ENCODE results near the gene SPTBN5. TPM values are rescaled to one million over a fixed set of nuclear protein-coding genes. Genes with fewer than 3 reads are reported as not detected.
A peak's percentile ranks its signal among the peaks of the same experiment; 100 is the strongest.

The SPTBN5 gene
- total RNA-seq, 1 donor from 2014 or later: 2.9 TPM

GRCh38 chr15:41891946-41892345 is 1.9 kb downstream of the SPTBN5 start:
- H3K9me3 Mint-ChIP-seq (ENCODE audit: low read depth): no peaks in the 10 kb centered on the region
- no peak overlapping the region for H3K27ac Mint-ChIP-seq (ENCODE audit: unreplicated experiment)
- H3K36me3 Mint-ChIP-seq (ENCODE audit: low read depth): peaks cover 1% of the 10 kb centered on the region
- TF ChIP-seq, protein P1, sequence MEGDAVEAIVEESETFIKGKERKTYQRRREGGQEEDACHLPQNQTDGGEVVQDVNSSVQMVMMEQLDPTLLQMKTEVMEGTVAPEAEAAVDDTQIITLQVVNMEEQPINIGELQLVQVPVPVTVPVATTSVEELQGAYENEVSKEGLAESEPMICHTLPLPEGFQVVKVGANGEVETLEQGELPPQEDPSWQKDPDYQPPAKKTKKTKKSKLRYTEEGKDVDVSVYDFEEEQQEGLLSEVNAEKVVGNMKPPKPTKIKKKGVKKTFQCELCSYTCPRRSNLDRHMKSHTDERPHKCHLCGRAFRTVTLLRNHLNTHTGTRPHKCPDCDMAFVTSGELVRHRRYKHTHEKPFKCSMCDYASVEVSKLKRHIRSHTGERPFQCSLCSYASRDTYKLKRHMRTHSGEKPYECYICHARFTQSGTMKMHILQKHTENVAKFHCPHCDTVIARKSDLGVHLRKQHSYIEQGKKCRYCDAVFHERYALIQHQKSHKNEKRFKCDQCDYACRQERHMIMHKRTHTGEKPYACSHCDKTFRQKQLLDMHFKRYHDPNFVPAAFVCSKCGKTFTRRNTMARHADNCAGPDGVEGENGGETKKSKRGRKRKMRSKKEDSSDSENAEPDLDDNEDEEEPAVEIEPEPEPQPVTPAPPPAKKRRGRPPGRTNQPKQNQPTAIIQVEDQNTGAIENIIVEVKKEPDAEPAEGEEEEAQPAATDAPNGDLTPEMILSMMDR (IDR thresholded peaks at IDR 0.05): no peak
- H3K4me3 Mint-ChIP-seq (ENCODE audit: unreplicated experiment): no peak overlapping the region
- DNase-seq (ENCODE audit: low spot score): no peak
- peaks cover 18% of the 10 kb centered on the region for H3K4me1 Mint-ChIP-seq (ENCODE audit: low read depth)
- no peaks in the 10 kb centered on the region for H3K27me3 Mint-ChIP-seq (ENCODE audit: low read depth)

DNA sequence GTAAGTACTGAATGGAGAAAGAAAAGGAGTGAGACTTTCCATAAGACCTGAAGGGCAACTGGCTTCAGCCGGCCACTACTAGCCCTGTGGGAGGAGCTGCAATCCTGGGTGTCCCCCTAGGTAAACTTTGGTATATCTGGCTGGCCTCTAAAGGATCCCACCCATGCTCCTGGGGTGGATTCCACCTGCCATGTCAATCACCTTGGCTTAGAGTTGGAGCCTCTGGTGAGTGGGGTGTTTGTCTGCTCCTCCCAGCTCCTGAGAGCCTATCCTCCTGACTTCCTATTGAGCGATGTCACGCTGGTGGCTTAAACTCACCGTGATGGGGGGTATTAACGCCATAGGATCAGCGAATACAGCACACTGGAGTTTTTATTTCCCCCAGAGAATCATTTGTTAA is 2.6 kb downstream of the SPTBN5 start:
- TF ChIP-seq, protein P1 (IDR thresholded peaks at IDR 0.05): no peak
- no peak overlapping the region for H3K27ac Mint-ChIP-seq (ENCODE audit: unreplicated experiment)

DNA sequence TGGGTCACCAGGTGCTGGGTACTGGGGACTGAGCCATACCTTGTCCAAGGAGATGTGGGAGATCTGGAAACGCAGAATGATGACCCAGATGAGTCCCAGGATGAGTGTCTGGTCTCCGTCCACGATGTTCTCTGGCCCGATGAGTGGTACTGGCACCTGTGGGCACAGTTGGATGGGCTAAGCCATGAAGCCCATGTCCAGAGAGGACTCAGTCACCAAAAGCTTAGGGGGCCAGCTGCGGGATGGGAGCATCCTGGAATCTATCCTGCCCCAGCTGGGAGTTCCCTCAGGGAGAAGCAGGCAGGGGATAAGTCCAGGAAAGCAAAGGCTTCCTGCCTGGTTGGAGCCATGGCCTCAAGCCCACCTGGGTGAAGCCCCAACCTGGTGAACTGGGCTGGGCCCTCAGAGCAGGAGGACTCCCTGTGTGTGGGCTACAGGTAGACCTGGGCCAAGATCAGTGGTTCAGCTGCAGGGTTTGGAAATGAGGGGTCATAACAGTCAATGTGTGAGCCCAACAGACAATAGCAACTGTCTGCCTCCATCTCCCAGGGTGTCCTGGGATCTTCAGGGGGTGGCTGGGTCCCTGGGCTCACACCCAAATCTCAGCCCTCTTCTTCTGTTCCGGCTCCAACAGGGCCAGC is 3.7 kb downstream of the SPTBN5 start:
- H3K36me3 Mint-ChIP-seq (ENCODE audit: low read depth): no peaks in the 10 kb centered on the region
- H3K27me3 Mint-ChIP-seq (ENCODE audit: low read depth): no peaks in the 10 kb centered on the region
- H3K4me1 Mint-ChIP-seq (ENCODE audit: low read depth): peaks cover 18% of the 10 kb centered on the region
- TF ChIP-seq, protein P1 (IDR thresholded peaks at IDR 0.05): no peak
- no peak for DNase-seq (ENCODE audit: low spot score)
- no peaks in the 10 kb centered on the region for H3K9me3 Mint-ChIP-seq (ENCODE audit: low read depth)
- no peak overlapping the region for H3K4me3 Mint-ChIP-seq (ENCODE audit: unreplicated experiment)
- no peak overlapping the region for H3K27ac Mint-ChIP-seq (ENCODE audit: unreplicated experiment)

More for the DNA sequence above, 2.6 kb downstream of the SPTBN5 start:
- Mint-ChIP-seq H3K9me3 (ENCODE audit: low read depth) (no peaks in the 10 kb centered on the region), H3K4me1 (ENCODE audit: low read depth) (peaks cover 18% of the 10 kb centered on the region), H3K4me3 (ENCODE audit: unreplicated experiment) (no peak overlapping the region), H3K36me3 (ENCODE audit: low read depth) (no peaks in the 10 kb centered on the region), H3K27me3 (ENCODE audit: low read depth) (no peaks in the 10 kb centered on the region)
- no peak for DNase-seq (ENCODE audit: low spot score)

DNA sequence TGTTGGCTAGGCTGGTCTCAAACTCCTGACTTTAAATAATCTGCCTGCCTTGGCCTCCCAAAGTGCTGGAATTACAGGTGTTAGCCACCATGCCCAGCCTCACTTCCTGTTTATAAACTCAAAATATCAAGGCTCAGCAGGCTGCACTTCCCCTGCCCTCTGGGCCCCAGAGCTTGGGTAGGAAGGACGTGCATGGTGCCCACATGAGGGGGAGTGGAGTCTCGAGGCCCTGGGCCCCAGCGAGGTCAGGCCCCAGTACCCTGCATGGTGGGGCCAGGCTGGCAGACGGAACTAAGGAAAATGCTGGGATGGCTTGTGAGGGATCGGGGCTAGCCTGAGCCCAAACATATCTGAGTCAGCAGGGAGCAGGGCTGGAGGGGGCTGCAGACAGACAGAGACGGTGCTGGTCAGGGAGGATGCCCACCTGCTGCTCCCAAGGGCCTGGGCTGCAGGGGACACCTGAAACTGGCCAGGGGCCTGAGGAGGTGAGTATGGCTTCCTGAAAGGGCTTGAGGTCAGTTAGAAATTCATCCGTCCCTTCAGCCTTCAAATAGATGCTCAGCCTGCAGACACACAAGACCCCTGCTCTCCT is 5.1 kb downstream of the SPTBN5 start:
- peaks cover 2% of the 10 kb centered on the region for H3K36me3 Mint-ChIP-seq (ENCODE audit: low read depth)
- H3K27me3 Mint-ChIP-seq (ENCODE audit: low read depth): no peaks in the 10 kb centered on the region
- TF ChIP-seq, protein P1 (IDR thresholded peaks at IDR 0.05): no peak
- H3K4me3 Mint-ChIP-seq (ENCODE audit: unreplicated experiment): no peak overlapping the region
- no peak overlapping the region for H3K27ac Mint-ChIP-seq (ENCODE audit: unreplicated experiment)
- no peaks in the 10 kb centered on the region for H3K9me3 Mint-ChIP-seq (ENCODE audit: low read depth)
- peaks cover 7% of the 10 kb centered on the region for H3K4me1 Mint-ChIP-seq (ENCODE audit: low read depth)
- peak; percentile 69 for DNase-seq (ENCODE audit: low spot score)

DNA sequence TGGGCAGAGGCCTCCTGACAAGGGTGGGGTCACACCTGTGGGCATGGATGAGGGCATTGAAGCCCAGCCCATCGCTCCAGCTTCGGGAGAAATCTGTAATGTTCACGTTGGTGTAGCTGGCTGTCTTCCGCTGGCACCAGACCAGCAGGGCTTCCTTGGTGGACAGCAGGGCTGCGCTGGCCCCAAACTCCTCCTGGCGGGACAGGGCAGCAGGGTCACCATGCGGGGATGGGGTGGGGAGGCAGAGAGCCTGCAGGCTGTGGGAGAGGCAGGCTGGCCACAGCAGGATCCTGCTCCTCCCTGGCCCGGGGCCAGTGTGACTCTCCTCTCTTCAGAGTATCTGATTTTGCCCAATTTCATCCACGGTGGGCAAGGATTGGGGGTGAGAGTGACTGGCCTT is 6.0 kb downstream of the SPTBN5 start:
- Mint-ChIP-seq H3K36me3 (ENCODE audit: low read depth) (peaks cover 2% of the 10 kb centered on the region), H3K4me3 (ENCODE audit: unreplicated experiment) (no peak overlapping the region), H3K9me3 (ENCODE audit: low read depth) (no peaks in the 10 kb centered on the region), H3K27ac (ENCODE audit: unreplicated experiment) (no peak overlapping the region), H3K4me1 (ENCODE audit: low read depth) (peaks cover 4% of the 10 kb centered on the region), H3K27me3 (ENCODE audit: low read depth) (no peaks in the 10 kb centered on the region)
- DNase-seq (ENCODE audit: low spot score): peak; percentile 83
- TF ChIP-seq, protein P1 (IDR thresholded peaks at IDR 0.05): no peak
